ENCODE data around the gene ELL. TPM values are rescaled to one million over a fixed set of nuclear protein-coding genes. Genes with fewer than 3 reads are reported as not detected.

Gene ELL
- polyA plus RNA-seq, 3 donors = 12.2 to 35.3 (median 12.6) TPM

DNA sequence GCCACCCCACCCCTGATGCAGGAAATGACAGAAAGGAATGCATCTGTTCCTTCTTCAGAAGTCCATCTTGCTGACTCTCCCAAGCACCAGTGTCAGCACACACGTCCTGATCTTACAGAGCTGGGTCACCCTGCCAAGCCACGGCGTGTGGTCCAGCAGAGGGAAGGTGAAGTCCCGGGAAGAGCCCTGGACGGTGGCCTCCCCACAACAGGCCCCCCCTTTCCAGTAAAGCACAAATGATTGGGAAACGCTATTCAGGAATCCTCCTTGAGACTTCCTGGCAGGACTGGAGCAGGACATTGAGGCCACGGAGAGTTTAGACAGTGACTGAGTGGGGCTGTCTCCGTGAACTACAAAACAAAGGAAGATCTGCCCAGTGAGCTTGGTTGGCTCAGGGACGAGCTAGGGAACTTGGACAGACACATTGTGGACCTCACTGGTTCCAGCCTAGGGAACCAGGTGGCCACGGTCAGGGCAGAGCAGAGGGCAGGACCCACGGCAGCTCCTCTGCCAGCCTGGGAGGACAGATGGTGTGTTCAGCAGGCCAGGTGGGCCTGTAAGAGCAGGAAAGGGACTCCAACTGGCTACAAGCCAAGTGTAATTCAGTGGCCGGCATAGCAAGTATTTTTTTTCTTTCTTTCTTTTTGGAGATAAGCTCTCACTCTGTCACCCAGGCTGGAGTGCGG, 41.7 kb downstream of the ELL start:
- DNase-seq = peak; percentile 61 to 69 (median 69)
- peak overlapping the region; percentile 56 for H3K4me2 ChIP-seq (replicated peaks; ENCODE audit: extremely low read depth, low read length, poor library complexity, severe bottlenecking)
- H3K27ac ChIP-seq (ENCODE audit: low read depth in 1 of 2, low read length in 2 of 2) = peak overlapping the region; percentile 96 to 97
- H3K4me3 Mint-ChIP-seq = peak overlapping the region; percentile 41 to 77
- H3K4me1 ChIP-seq (ENCODE audit: control insufficient read depth in 1 of 2, insufficient read depth in 2 of 2, low read length in 2 of 2) = peaks cover 96 to 100% of the 10 kb centered on the region in 2 donors
- TF ChIP-seq, protein P1, sequence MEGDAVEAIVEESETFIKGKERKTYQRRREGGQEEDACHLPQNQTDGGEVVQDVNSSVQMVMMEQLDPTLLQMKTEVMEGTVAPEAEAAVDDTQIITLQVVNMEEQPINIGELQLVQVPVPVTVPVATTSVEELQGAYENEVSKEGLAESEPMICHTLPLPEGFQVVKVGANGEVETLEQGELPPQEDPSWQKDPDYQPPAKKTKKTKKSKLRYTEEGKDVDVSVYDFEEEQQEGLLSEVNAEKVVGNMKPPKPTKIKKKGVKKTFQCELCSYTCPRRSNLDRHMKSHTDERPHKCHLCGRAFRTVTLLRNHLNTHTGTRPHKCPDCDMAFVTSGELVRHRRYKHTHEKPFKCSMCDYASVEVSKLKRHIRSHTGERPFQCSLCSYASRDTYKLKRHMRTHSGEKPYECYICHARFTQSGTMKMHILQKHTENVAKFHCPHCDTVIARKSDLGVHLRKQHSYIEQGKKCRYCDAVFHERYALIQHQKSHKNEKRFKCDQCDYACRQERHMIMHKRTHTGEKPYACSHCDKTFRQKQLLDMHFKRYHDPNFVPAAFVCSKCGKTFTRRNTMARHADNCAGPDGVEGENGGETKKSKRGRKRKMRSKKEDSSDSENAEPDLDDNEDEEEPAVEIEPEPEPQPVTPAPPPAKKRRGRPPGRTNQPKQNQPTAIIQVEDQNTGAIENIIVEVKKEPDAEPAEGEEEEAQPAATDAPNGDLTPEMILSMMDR (IDR thresholded peaks at IDR 0.05) = no peak
- no peaks in the 10 kb centered on the region for H3K36me3 ChIP-seq (replicated peaks in 1 of 2; ENCODE audit: control insufficient read depth in 1 of 2, insufficient read depth in 2 of 2, low read length in 2 of 2)
- H3K4me1 Mint-ChIP-seq = peaks cover 96% of the 10 kb centered on the region
- no peak overlapping the region for H2AFZ ChIP-seq (ENCODE audit: insufficient read depth, low read depth, low read length, poor library complexity, severe bottlenecking)
- peaks cover 65% of the 10 kb centered on the region for H4K20me1 ChIP-seq (ENCODE audit: insufficient read depth, low read length)
- peaks cover 94% of the 10 kb centered on the region for H3K79me2 ChIP-seq (ENCODE audit: insufficient read depth, low read length)
- intact Hi-C loops (cut with micrococcal nuclease) = loop anchor here in 1 of 2 donors (2.0 kb wide), 1 partner anchor 17 kb away; no protein-coding TSS in a partner anchor
- peak overlapping the region; percentile 62 for H3K9ac ChIP-seq (ENCODE audit: insufficient read depth, low read length, poor library complexity, severe bottlenecking)
- H3K9me3 ChIP-seq (replicated peaks in 1 of 2; ENCODE audit: control insufficient read depth in 1 of 2, insufficient read depth in 1 of 2, low read length in 2 of 2) = no peaks in the 10 kb centered on the region
- peaks cover 0 to 3% (median 0%) of the 10 kb centered on the region in 3 donors for H3K27me3 Mint-ChIP-seq (ENCODE audit: low read depth in 3 of 3)
- peak overlapping the region in 1 of 3 experiments; percentile 46 for H3K4me3 ChIP-seq (replicated peaks in 1 of 3; ENCODE audit: low read depth in 2 of 3, low read length in 3 of 3)
- no peaks in the 10 kb centered on the region for H3K27me3 ChIP-seq (ENCODE audit: control insufficient read depth in 2 of 2, insufficient read depth in 2 of 2, low read length in 2 of 2)
- H3K36me3 Mint-ChIP-seq = peaks cover 17 to 27% of the 10 kb centered on the region in 2 donors
- H3K27ac Mint-ChIP-seq = peak overlapping the region; percentile 97 to 99 (median 99)
- 5% methylated on average over 9 of the region's 13 CpGs for WGBS (ENCODE audit: insufficient coverage)
- no peaks in the 10 kb centered on the region for H3K9me3 Mint-ChIP-seq

DNA sequence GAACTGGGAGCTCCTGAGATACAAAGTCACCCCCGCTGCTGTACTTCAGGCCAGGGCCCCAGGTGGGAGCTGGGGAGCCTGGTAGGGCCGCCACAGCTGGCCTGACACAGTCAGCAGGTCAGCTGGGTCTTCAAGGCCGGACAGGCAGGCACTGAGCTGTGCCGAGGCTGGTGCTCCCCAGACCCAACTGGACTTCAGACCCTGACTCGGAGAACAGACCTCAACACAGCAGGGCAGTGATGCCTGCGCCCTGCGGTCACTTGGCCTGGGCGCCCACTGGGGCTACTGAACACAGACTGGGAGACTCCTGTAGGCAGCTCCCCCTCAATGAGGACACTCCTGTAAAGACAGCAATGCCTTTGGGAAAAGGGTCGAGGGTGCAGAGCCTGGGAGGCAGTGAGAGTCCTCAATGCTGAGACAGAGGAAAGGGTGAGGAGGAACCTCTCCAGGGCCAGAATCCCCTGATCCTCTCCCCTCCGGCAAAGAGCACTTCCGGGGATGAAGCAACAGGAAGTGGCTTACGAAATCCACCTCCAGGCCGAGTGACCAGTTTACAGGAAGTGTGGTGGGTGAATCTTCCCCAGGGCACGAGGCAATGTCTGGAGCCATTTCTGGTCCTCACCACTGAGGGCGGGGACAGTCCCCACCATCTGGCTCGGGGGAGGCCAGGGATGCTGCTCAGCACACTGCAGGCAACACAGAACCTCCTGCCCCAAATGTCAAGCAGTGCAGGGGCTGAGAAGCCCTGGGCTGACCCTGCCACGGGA, 43.1 kb downstream of the ELL start:
- Mint-ChIP-seq H3K4me3 (peak overlapping the region; percentile 60 to 84), H3K36me3 (peaks cover 21 to 24% of the 10 kb centered on the region in 2 donors), H3K27me3 (ENCODE audit: low read depth in 3 of 3) (peaks cover 0 to 3% (median 0%) of the 10 kb centered on the region in 3 donors), H3K4me1 (peaks cover 82% of the 10 kb centered on the region), H3K27ac (peak overlapping the region; percentile 97 to 99 (median 99)), H3K9me3 (no peaks in the 10 kb centered on the region)
- peaks cover 65% of the 10 kb centered on the region for H4K20me1 ChIP-seq (ENCODE audit: insufficient read depth, low read length)
- 51% methylated on average over 10 of the region's 17 CpGs for WGBS (ENCODE audit: insufficient coverage)
- peaks cover 0 to 7% of the 10 kb centered on the region in 2 donors for H3K36me3 ChIP-seq (replicated peaks in 1 of 2; ENCODE audit: control insufficient read depth in 1 of 2, insufficient read depth in 2 of 2, low read length in 2 of 2)
- H3K27ac ChIP-seq (ENCODE audit: low read depth in 1 of 2, low read length in 2 of 2) = peak overlapping the region; percentile 96 to 97
- H3K79me2 ChIP-seq (ENCODE audit: insufficient read depth, low read length) = peaks cover 94% of the 10 kb centered on the region
- H3K9ac ChIP-seq (ENCODE audit: insufficient read depth, low read length, poor library complexity, severe bottlenecking) = peak overlapping the region; percentile 75
- TF ChIP-seq, protein P1 (IDR thresholded peaks at IDR 0.05) = no peak
- no peak overlapping the region for H2AFZ ChIP-seq (ENCODE audit: insufficient read depth, low read depth, low read length, poor library complexity, severe bottlenecking)
- H3K9me3 ChIP-seq (replicated peaks in 1 of 2; ENCODE audit: control insufficient read depth in 1 of 2, insufficient read depth in 1 of 2, low read length in 2 of 2) = no peaks in the 10 kb centered on the region
- H3K27me3 ChIP-seq (ENCODE audit: control insufficient read depth in 2 of 2, insufficient read depth in 2 of 2, low read length in 2 of 2) = no peaks in the 10 kb centered on the region
- DNase-seq = peak; percentile 98 to 99 (median 99)
- H3K4me1 ChIP-seq (ENCODE audit: control insufficient read depth in 1 of 2, insufficient read depth in 2 of 2, low read length in 2 of 2) = peaks cover 84 to 95% of the 10 kb centered on the region in 2 donors
- H3K4me3 ChIP-seq (replicated peaks in 1 of 3; ENCODE audit: low read depth in 2 of 3, low read length in 3 of 3) = peak overlapping the region in 2 of 3 experiments; percentile 14 to 58
- peak overlapping the region; percentile 72 for H3K4me2 ChIP-seq (replicated peaks; ENCODE audit: extremely low read depth, low read length, poor library complexity, severe bottlenecking)
- intact Hi-C loops (cut with micrococcal nuclease) = loop anchor here in 1 of 2 donors (2.0 to 5.0 kb wide), 2 partner anchors 42 to 94 kb away; partner anchors contain the start of gene UBA52

Measured in CD14-positive monocyte (primary cell).